MCF 10A (cell line): ENCODE data around the gene TKFC. TPM values are rescaled to one million over a fixed set of nuclear protein-coding genes. Genes with fewer than 3 reads are reported as not detected.
A peak's percentile ranks its signal among the peaks of the same experiment; 100 is the strongest.

Source experiments
- BruUV-seq: library from RNA; stranded (reverse); fragments of 400-500 nt; replicated peaks from 2 replicates; lab custom pipeline; 2021; lab: Mats Ljungman, UMichigan
- CTCF ChIA-PET: fragments of 300-600 bp; sonication (Branson Sonifier 250); formaldehyde crosslinking; extraction: SDS; loops from one replicate; lab custom pipeline; 2021; ENCODE audit warnings: antibody characterized with exemption, inconsistent platforms; lab: Yijun Ruan, JAX
- POLR2A ChIA-PET: fragments of 300-600, 350-650 bp; sonication (Branson Sonifier 250); formaldehyde crosslinking; extraction: SDS; loops from one replicate; lab custom pipeline; 2020; ENCODE audit warnings: antibody characterized with exemption, inconsistent platforms; lab: Yijun Ruan, JAX
- DNase-seq: peaks from one replicate; pipeline ENCODE4 v3.0.0-alpha.2; 2018; ENCODE audit not compliant: unreplicated experiment
- H3K27ac Mint-ChIP-seq: one replicate; pipeline ENCODE4 v1.8.0; 2022; ENCODE audit warnings: mild to moderate bottlenecking, low read depth, mixed read lengths; ENCODE audit not compliant: unreplicated experiment
- H3K27me3 Mint-ChIP-seq: one replicate; pipeline ENCODE4 v1.8.0; 2022; ENCODE audit warnings: mixed read lengths; ENCODE audit not compliant: insufficient read depth, unreplicated experiment
- H3K36me3 Mint-ChIP-seq: one replicate; pipeline ENCODE4 v1.8.0; 2022; ENCODE audit warnings: mild to moderate bottlenecking, moderate library complexity, mixed read lengths; ENCODE audit not compliant: insufficient read depth, unreplicated experiment
- H3K4me1 Mint-ChIP-seq: one replicate; pipeline ENCODE4 v1.8.0; 2022; ENCODE audit warnings: mixed read lengths; ENCODE audit not compliant: insufficient read depth, unreplicated experiment
- H3K4me3 Mint-ChIP-seq: one replicate; pipeline ENCODE4 v1.8.0; 2022; ENCODE audit warnings: mild to moderate bottlenecking, moderate library complexity, mixed read lengths; ENCODE audit not compliant: unreplicated experiment
- H3K9me3 Mint-ChIP-seq: one replicate; pipeline ENCODE4 v1.8.0; 2022; ENCODE audit warnings: mixed read lengths; ENCODE audit not compliant: unreplicated experiment
- CTCF ChIP-seq: fragments of 200-600 bp; IDR thresholded peaks from one replicate; pipeline ENCODE4 v1.8.0; 2022; ENCODE audit warnings: antibody characterized with exemption, mild to moderate bottlenecking; ENCODE audit not compliant: unreplicated experiment
- intact Hi-C: fragments of 100-400 bp; cut with micrococcal nuclease; formaldehyde crosslinking; loops from 2 replicates; pipeline ENCODE4 v1.14.1; 2022
- total RNA-seq: library from RNA; stranded (reverse); gene quantifications from 2 replicates; pipeline ENCODE4 v1.2.3, GENCODE V29; 2022

Gene TKFC
- total RNA-seq, 1 experiment from 2014 or later, result 93.7 TPM

GRCh38 chr11:61328351-61328750 lies 4.7 kb upstream of the TKFC start:
- CTCF ChIA-PET, result interaction anchor here (0.6 to 5.6 kb wide), 4 partner anchors 8 to 73 kb away, joined by 3 to 39 read pairs (median 10); no protein-coding TSS in a partner anchor
- Mint-ChIP-seq H3K4me3 (no peak overlapping the region), H3K9me3 (no peaks in the 10 kb centered on the region), H3K27me3 (no peaks in the 10 kb centered on the region), H3K36me3 (peaks cover 47% of the 10 kb centered on the region), H3K27ac (no peak overlapping the region), H3K4me1 (peaks cover 51% of the 10 kb centered on the region)
- no peak for DNase-seq
- BruUV-seq, result no TSS peak
- intact Hi-C loops, result no loop called here
- POLR2A ChIA-PET, result interaction anchor here (0.6 to 7.5 kb wide), 6 partner anchors 8 to 43 kb away, joined by 3 to 89 read pairs (median 4); partner anchors contain the start of genes CYB561A3 and TMEM138
- no peak for TF ChIP-seq CTCF

- H3K4me3 Mint-ChIP-seq, result peak overlapping the region; percentile 93
- H3K27me3 Mint-ChIP-seq, result no peaks in the 10 kb centered on the region
- no TSS peak for BruUV-seq
- DNase-seq, result no peak
- ChIA-PET POLR2A (interaction anchor here (0.5 to 10.7 kb wide), 8 partner anchors 8 to 1389 kb away, joined by 3 to 220 read pairs (median 13); partner anchors contain the start of genes CPSF7, CYB561A3, SDHAF2 and TMEM138), CTCF (interaction anchor here (1.2 to 5.6 kb wide), 3 partner anchors 18 to 75 kb away, joined by 4 to 39 read pairs (median 9); no protein-coding TSS in a partner anchor)
- H3K4me1 Mint-ChIP-seq, result peaks cover 61% of the 10 kb centered on the region
- no peak for TF ChIP-seq CTCF
- no peaks in the 10 kb centered on the region for H3K9me3 Mint-ChIP-seq
- peak overlapping the region; percentile 7 for H3K27ac Mint-ChIP-seq
- peaks cover 49% of the 10 kb centered on the region for H3K36me3 Mint-ChIP-seq
- intact Hi-C loops, result loop anchor here (10.0 kb wide), 1 partner anchor 75 kb away; no protein-coding TSS in a partner anchor
Observed at GRCh38 chr11:61329871-61330270, 3.2 kb upstream of the TKFC start.

- no TSS peak for BruUV-seq
- TF ChIP-seq CTCF, result no peak
- POLR2A ChIA-PET, result interaction anchor here (0.9 to 10.7 kb wide), 18 partner anchors 9 to 115 kb away, joined by 3 to 220 read pairs (median 4); partner anchors contain the start of genes CPSF7, CYB561A3, SDHAF2 and TMEM138
- intact Hi-C loops, result loop anchor here (10.0 kb wide), 1 partner anchor 77 kb away; no protein-coding TSS in a partner anchor
- Mint-ChIP-seq H3K27ac (peak overlapping the region; percentile 98), H3K4me1 (peaks cover 45% of the 10 kb centered on the region), H3K36me3 (peaks cover 49% of the 10 kb centered on the region), H3K9me3 (no peaks in the 10 kb centered on the region), H3K4me3 (peak overlapping the region; percentile 93), H3K27me3 (no peaks in the 10 kb centered on the region)
- CTCF ChIA-PET, result interaction anchor here (0.6 to 5.6 kb wide), 9 partner anchors 24 to 500 kb away, joined by 3 to 39 read pairs (median 4); partner anchors contain the start of genes CPSF7 and SDHAF2
- DNase-seq, result no peak
Observed at GRCh38 chr11:61331651-61332050, 1.4 kb upstream of the TKFC start.

GRCh38 chr11:61332281-61332796 lies 689 bp upstream of the TKFC start:
- peak; percentile 28 for DNase-seq
- Mint-ChIP-seq H3K4me3 (peak overlapping the region; percentile 93), H3K9me3 (no peaks in the 10 kb centered on the region), H3K36me3 (peaks cover 49% of the 10 kb centered on the region), H3K27me3 (no peaks in the 10 kb centered on the region), H3K4me1 (peaks cover 47% of the 10 kb centered on the region), H3K27ac (peak overlapping the region; percentile 98)
- BruUV-seq, result TSS peak; percentile 51
- TF ChIP-seq CTCF, result no peak
- CTCF ChIA-PET, result interaction anchor here (0.6 to 5.6 kb wide), 6 partner anchors 23 to 501 kb away, joined by 3 to 39 read pairs (median 4); partner anchors contain the start of genes CPSF7 and SDHAF2
- intact Hi-C loops, result loop anchor here (10.0 kb wide), 1 partner anchor 78 kb away; no protein-coding TSS in a partner anchor
- POLR2A ChIA-PET, result interaction anchor here (1.0 to 10.7 kb wide), 15 partner anchors 16 to 114 kb away, joined by 3 to 220 read pairs (median 5); partner anchors contain the start of genes CPSF7, CYB561A3, SDHAF2 and TMEM138
